ENCODE measurements around the gene MAPK7.

The MAPK7 gene

GRCh38 chr17:19378416-19379360 is at the start of gene MAPK7:
Gene MAPK7 (plus strand): TSS chr17:19378498. CDS start chr17:19378901, 403 bp downstream.
- DNase-seq: no peak

GRCh38 chr17:19329136-19329535 is 49.2 kb upstream of the MAPK7 start:
- no peak for DNase-seq

GRCh38 chr17:19329839-19330238 is 48.5 kb upstream of the MAPK7 start:
- no peak for DNase-seq

GRCh38 chr17:19330271-19330670 is 48.0 kb upstream of the MAPK7 start:
- no peak for DNase-seq

DNA sequence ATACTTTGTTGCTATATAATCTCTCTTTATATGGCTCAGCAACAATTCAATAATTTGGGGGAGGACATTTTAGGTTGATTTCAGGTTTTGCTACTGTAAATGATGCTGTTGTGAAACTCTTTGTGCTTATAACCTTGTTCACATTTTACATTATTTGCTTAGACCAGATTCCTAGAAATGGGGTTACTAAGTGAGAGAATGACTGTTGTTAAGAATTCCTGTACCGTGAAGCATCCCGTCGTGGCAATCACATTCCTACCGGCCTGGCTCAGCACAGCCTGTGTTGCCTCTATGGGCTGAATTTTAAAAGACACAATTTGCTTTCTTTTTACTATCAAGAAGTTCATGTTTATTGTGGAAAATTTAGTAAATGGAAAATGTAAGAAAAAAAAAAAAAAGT is 47.2 kb upstream of the MAPK7 start:
- no peak for DNase-seq

DNA sequence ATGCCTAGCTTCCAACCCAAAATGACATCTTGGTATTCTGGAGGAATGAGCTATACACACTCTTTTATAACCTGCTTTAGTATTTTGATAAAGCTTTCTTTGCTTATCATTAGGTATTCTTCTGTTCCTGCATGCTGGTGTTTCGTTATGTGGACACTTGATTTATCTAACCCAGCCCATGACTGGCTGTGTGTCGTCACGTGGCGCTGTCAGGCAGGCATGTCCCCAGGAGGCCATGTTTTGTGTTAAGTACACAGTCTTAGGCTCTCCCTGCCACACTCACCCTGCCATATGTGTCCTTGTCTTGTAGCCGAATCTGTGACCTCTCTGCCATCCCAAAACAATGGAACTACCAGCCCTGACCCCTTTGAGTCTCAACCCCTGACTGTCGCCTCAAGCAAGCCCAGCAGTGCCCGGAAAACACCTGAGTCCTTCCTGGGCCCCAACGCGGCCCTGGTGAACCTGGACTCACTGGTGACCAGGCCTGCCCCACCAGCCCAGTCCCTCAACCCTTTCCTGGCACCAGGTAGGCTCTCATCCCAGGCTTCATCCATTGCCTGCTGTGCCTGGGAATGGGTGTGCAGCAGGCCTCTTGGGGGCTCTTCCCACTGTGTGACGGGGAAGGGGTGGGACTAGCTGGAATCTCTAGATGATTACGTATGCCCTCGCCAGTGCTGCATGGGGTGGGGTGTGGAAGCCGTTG is 46.6 kb upstream of the MAPK7 start:
- no peak for DNase-seq

DNA sequence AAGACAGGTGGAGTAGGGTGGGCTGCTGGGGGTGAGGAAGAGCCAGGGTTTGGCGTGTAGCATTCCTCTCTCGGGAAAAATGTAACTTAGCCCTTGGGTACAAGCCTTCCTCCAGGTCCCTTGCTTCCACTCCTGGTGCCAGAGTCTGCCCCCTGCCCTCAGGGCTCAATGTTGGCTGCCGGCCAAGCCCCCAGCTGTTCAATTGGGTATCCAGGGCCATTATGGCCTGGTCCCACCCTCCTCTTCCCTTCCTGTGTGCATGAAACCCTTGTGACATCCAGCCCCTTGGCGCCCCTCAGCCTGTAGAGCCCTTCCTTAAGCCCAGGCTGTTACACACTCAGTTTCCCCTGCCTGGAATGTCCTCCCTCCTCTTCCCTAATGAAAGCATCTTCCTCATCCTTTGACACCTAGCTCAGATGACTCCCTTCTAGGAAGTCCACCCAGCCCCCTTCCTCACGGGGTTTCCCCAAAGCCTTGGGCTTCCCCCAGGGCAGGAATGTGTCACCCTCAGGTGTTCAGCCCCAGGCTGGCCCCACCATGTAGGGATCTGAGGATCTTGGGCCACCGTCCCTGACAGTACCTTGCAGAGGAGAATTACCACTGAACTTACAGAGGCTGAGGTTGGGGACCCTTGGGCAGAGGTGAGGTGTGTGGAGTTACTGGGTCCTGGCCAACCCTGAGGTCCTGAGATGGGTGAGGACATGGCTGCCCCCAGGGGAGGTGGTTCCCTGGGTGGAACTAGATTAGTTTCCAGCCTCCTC is 45.7 kb upstream of the MAPK7 start:
- DNase-seq: no peak

- DNase-seq: no peak
These were observed 45.2 kb upstream of the MAPK7 start for GRCh38 chr17:19333132-19333440.

- no peak for DNase-seq
These were observed 44.5 kb upstream of the MAPK7 start for GRCh38 chr17:19333736-19334290.

DNA sequence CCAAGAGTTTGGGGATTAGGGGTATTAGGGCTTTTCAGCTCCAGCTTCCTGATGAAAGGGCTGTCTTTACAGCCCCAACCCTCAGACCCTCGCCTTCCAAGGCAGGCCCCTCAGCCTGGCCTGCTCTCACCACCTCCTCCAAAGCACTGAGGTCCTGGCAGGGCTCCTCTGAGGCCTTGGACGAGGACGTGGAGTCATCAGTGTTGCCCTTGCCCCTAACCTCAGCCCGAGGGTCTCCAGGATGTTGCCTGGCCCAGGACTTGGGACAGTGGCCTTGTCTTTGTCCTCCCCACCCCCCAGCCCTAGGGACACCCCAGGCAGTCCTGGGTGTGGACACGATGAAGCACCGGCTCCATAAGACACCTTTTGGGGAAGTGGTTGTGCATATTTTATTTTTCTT is 44.0 kb upstream of the MAPK7 start:
- no peak for DNase-seq

DNA sequence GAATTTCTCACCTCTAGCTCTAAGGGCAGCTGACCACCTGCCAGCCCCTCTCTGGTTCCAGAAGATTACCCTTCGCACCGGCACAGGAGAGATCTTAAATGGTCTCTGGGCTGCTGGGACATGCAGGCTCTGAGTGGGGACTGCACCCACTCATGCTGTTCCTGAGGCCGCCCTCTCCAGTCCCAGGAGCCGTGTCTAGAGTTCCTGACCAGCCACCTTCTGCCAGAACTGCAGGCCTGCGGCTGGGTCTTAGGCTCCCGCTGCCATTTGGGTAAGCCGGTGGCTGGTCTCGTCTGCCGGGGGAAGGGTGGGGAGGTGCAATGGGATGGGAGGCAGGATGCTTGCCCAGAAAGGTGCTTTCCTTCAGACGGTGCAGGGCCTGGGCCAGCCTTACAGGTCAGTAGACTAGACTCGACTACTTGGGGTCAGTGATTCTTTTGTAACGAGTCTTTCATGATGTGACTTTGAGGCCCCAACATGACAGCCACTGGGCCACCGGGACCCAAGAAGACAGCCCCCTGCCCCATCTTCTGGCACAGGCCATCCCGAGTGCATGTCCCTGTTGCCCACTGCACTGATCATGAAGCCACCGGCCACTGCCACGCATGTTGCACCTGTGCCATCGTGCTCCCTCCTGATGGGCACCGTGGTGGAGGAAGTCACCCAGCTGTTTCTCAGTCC is 42.2 kb upstream of the MAPK7 start:
- no peak for DNase-seq

GRCh38 chr17:19336938-19337711 is 41.2 kb upstream of the MAPK7 start:
- no peak for DNase-seq

DNA sequence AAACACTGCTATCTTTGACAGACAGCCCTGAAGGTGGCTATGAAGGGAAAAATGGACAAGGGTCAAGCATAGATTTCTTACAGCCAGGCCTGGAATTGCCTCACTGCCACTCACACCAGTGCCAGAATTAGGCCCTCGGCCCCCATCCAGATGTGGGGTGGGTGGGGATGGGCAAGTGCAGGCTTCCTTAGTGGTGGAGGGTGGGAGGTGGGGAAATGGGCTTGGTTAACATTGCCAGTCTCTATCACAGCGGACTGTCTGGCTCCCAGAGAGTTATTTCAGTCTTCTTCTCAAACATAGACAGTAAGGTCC is 40.6 kb upstream of the MAPK7 start:
- DNase-seq: no peak

- DNase-seq: no peak
These were observed 40.0 kb upstream of the MAPK7 start for GRCh38 chr17:19338031-19338990.

GRCh38 chr17:19339341-19339815 is 38.9 kb upstream of the MAPK7 start:
- no peak for DNase-seq

GRCh38 chr17:19341211-19341631 is 37.1 kb upstream of the MAPK7 start:
- no peak for DNase-seq

- no peak for DNase-seq
These were observed 36.4 kb upstream of the MAPK7 start for GRCh38 chr17:19341641-19342610.

DNA sequence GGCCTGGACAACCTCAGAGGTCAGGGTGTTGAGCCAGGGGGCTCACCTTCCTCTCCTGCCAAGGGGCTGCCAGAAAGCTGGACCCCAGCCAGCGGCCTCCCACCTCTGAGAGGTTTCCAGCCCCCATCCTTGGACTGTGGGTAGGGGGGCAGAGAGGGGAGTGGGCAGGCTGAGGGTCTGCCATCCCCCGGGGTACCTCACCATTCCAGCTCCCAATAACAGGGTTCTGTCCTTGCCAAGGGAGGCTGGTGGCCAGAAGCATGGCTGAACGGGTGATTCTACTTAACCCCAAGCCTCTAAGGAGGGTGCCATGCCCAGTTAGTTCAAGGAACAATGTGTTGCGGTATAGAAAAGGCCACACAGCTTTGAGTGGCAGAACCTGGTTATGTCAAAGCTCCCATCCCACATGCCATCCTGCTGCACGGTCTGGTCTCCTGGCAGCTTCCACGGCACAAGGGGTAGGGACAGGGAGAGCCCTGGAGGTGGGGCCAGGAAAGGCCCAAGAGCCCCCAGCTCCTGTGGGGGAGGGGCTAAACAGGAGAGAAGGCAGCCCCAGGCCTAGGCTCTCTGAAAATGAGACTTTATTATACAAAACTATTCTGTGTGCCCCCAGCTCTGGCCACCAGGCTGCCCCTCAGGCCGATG is 35.6 kb upstream of the MAPK7 start:
- no peak for DNase-seq

DNA sequence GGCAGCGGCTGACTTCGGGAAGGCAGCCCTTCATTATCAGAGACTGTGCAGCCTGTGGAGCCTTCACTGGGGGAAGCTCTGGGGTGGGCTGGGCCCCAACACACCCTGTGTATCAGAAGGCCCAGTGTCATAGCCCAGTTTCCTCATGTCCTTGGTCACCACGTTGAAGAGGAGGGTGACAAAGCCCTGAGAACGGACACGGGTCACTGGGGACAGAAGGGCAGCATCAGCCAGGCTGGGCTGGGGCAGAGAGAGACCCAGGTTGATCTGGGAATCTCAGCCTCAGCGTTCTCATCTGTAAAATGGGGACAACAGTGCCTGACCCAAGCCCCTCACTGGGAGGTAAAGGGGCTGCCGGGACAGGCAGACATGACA is 35.1 kb upstream of the MAPK7 start:
- DNase-seq: no peak
